Ovary (tissue), 9 donors: ENCODE data around the gene SNRPA1. TPM values are rescaled to one million over a fixed set of nuclear protein-coding genes. Genes with fewer than 3 reads are reported as not detected.

Experiments
- DNase-seq, 5 donors: peaks; one replicate each; pipeline ENCODE4 v3.0.0-alpha.2; 2019 to 2020
- H3K27ac ChIP-seq, 2 donors: fragments of 200-600 bp; one replicate each; pipeline versions ENCODE4 v1.5.1 to v1.8.0; 2019 to 2022
- H3K27me3 ChIP-seq: fragments of 200-600 bp; one replicate; pipeline ENCODE4 v1.8.0; 2022
- H3K36me3 ChIP-seq: fragments of 200-600 bp; sonication (generic); one replicate; pipeline ENCODE4 v1.5.1; 2019
- H3K4me1 ChIP-seq: one replicate; pipeline ENCODE4 v1.8.1; 2013; ENCODE audit warnings: mild to moderate bottlenecking, moderate library complexity; ENCODE audit not compliant: insufficient read depth
- H3K4me3 ChIP-seq: fragments of 200-600 bp; sonication (generic); one replicate; pipeline ENCODE4 v1.5.1; 2017
- H3K9me3 ChIP-seq, 2 donors: fragments of 200-600 bp in 1 of 2; sonication (generic) in 1 of 2; one replicate each; pipeline versions ENCODE4 v1.5.1 to v1.8.1; 2013 to 2019; ENCODE audit warnings: mild to moderate bottlenecking in 1 of 2, moderate library complexity in 1 of 2
- CTCF ChIP-seq, 3 donors: fragments of 450-650 bp in 2 of 3; fragments of 200-600 bp in 1 of 3; IDR thresholded peaks; one replicate each; pipeline versions ENCODE4 v1.5.1 to v1.8.0; 2016 to 2022; ENCODE audit warnings: antibody characterized with exemption in 3 of 3, mild to moderate bottlenecking in 1 of 3
- EP300 ChIP-seq: sonication (generic); formaldehyde crosslinking; IDR thresholded peaks from one replicate; pipeline ENCODE4 v1.6.1; 2017; ENCODE audit warnings: antibody characterized with exemption
- POLR2A ChIP-seq: fragments of 450-650 bp; IDR thresholded peaks from one replicate; pipeline ENCODE4 v1.6.1; 2017; ENCODE audit warnings: antibody characterized with exemption, mild to moderate bottlenecking, moderate library complexity
- WGBS, 3 donors: extraction: QIAGEN DNeasy Blood & Tissue Kit in 1 of 3; methylation state at CpG; one replicate each; pipeline versions ENCODE4 v1.1.5 to v1.1.7; 2013 to 2017; 5-methylcytosine and 5-hydroxymethylcytosine counted together
- intact Hi-C, 4 donors: fragments of 100-400 bp; cut with DNase I; formaldehyde crosslinking; loops; one replicate each; pipeline versions ENCODE4 v1.11.0 to v1.15.1; 2022 to 2023
- polyA plus RNA-seq, 2 donors: library from polyadenylated mRNA; stranded (reverse); fragments of 200-250 nt in 1 of 2; fragments of 350-450 nt in 1 of 2; fragmentation: Illumina TruSeq in 1 of 2; extraction: RNeasy Lipid Tissue Mini Kit (QIAGEN cat#74804) in 1 of 2; gene quantifications; one replicate each; pipeline ENCODE4 v1.2.3, GENCODE V29; 2013 to 2014
- total RNA-seq, 7 donors: library from RNA; depleted of rRNA in 2 of 7; stranded (reverse); fragments of >200 nt in 2 of 7; fragmentation: NEBNext Ultra II Directional in 3 of 7; extraction: Animal tissue kit (Norgen Biotek cat#: 25700) in 3 of 7; gene quantifications; one replicate each; pipeline versions ENCODE4 v1.1.0 to v1.2.4, GENCODE V29; 2016 to 2023
- donor health status: DM: no; HTN: no; CAD: no; lungs with moderate emphysema.
- donor health status: DM: no; HTN: no; CAD: no.
- donor health status: Bipolar disorder and iron deficiency.
- donor health status: DM: yes; HTN: yes; CAD: no.
- donor health status: DM: no; HTN: no; CAD: no.
- donor health status: DM: yes; HTN: yes; CAD: no.

The SNRPA1 gene
- total and polyA plus RNA-seq, 9 donors = 18.6 to 55.1 (median 39.8) TPM

- no peak overlapping the region for H3K4me3 ChIP-seq
- DNase-seq = no peak
- H3K27ac ChIP-seq = no peak overlapping the region
- TF ChIP-seq CTCF (IDR thresholded peaks at IDR 0.05) = no peak
- TF ChIP-seq POLR2A = no peak
- TF ChIP-seq EP300 = no peak
- no peaks in the 10 kb centered on the region for H3K9me3 ChIP-seq
- intact Hi-C loops = no loop called here
- no peaks in the 10 kb centered on the region for H3K36me3 ChIP-seq
- WGBS, 3 donors = 90 to 92% (median 92%) methylated on average over 13 of the region's 13 CpGs
- no peaks in the 10 kb centered on the region for H3K27me3 ChIP-seq
- no peaks in the 10 kb centered on the region for H3K4me1 ChIP-seq
Measured at GRCh38 chr15:101324524-101325177, 29.6 kb upstream of the SNRPA1 start.

GRCh38 chr15:101323793-101324523, 28.9 kb upstream of the SNRPA1 start:
- DNase-seq = no peak
- Histone ChIP-seq H3K4me3 (no peak overlapping the region), H3K9me3 (no peaks in the 10 kb centered on the region), H3K36me3 (no peaks in the 10 kb centered on the region), H3K4me1 (no peaks in the 10 kb centered on the region), H3K27me3 (no peaks in the 10 kb centered on the region), H3K27ac (no peak overlapping the region)
- 86 to 93% (median 88%) methylated on average over 21 of the region's 21 CpGs for WGBS, 3 donors
- intact Hi-C loops = no loop called here
- no peak for TF ChIP-seq EP300
- TF ChIP-seq POLR2A = no peak
- TF ChIP-seq CTCF (IDR thresholded peaks at IDR 0.05) = no peak

DNA sequence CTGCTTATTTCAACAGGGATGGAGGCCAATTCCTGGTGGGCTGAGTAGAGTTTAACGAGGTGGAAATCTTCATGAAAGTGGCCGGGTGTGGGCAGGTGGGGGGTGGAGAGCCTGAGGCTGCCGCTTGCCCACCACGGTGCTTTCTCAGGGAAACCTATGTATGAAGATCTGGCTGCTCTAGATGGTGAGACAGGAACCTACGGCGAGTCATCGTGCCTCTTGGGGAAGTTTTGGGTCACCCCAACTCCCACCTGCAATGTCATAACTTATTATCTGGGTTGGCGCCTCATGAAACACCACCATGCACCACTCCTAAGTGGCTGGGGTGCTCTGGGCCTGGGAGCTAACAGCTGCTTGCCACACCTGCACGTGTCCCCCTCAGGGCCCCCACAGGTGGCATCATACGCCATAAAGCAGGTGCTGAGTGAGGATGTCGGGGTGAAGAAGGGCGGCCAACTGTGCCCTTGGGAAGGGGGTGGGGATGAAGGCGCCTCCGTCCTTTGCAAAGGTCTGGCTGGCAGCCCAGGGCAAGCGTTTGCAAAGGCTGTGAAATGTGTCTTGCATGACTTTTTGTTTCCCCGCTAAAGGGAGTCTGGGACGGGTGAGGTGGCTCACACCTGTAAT, 27.9 kb upstream of the SNRPA1 start:
- H3K36me3 ChIP-seq = no peaks in the 10 kb centered on the region
- no peaks in the 10 kb centered on the region for H3K9me3 ChIP-seq
- intact Hi-C loops = no loop called here
- no peaks in the 10 kb centered on the region for H3K27me3 ChIP-seq
- H3K4me3 ChIP-seq = no peak overlapping the region
- TF ChIP-seq EP300 (no peak), POLR2A (no peak), CTCF (IDR thresholded peaks at IDR 0.05) (no peak)
- WGBS, 3 donors = 91 to 92% (median 91%) methylated on average over 17 of the region's 17 CpGs
- H3K27ac ChIP-seq = no peak overlapping the region
- DNase-seq = no peak
- no peaks in the 10 kb centered on the region for H3K4me1 ChIP-seq

GRCh38 chr15:101322016-101322695, 27.1 kb upstream of the SNRPA1 start:
- intact Hi-C loops = no loop called here
- Histone ChIP-seq H3K27ac (no peak overlapping the region), H3K4me1 (no peaks in the 10 kb centered on the region), H3K27me3 (no peaks in the 10 kb centered on the region), H3K36me3 (no peaks in the 10 kb centered on the region), H3K4me3 (no peak overlapping the region), H3K9me3 (no peaks in the 10 kb centered on the region)
- TF ChIP-seq POLR2A = no peak
- DNase-seq = no peak
- WGBS, 3 donors = 89 to 91% (median 89%) methylated on average over 21 of the region's 21 CpGs
